Measurements from ENCODE around the gene PRSS23. TPM values are rescaled to one million over a fixed set of nuclear protein-coding genes. Genes with fewer than 3 reads are reported as not detected.
"Not testable (repeated sequence)": the region's sequence is repeated elsewhere in the genome, so short reads cannot be mapped to it uniquely, and the experiment has no call there.

Gene PRSS23
- 1 to 10 TPM; 3.7 to 4.0 TPM for total RNA-seq

- Mint-ChIP-seq H3K36me3 (peaks cover 6% of the 10 kb centered on the region), H3K4me1 (peaks cover 24% of the 10 kb centered on the region), H3K27me3 (peaks cover 83% of the 10 kb centered on the region), H3K27ac (peak within 1 kb of the TSS; percentile 25), H3K4me3 (peak within 1 kb of the TSS; percentile 73), H3K9me3 (peaks cover 3% of the 10 kb centered on the region)
- DNase-seq = peak; percentile 57
Observed at GRCh38 chr11:86800076-86800959, at the start of gene PRSS23. Gene PRSS23, plus strand, starts transcription at chr11:86800542. Its CDS starts 7,102 bp downstream, at chr11:86807644.

GRCh38 chr11:86753459-86753858, 46.9 kb upstream of the PRSS23 start:
- Mint-ChIP-seq H3K4me1 (no peaks in the 10 kb centered on the region), H3K27ac (no peak overlapping the region), H3K4me3 (no peak overlapping the region), H3K36me3 (no peaks in the 10 kb centered on the region), H3K27me3 (peaks cover 19% of the 10 kb centered on the region), H3K9me3 (no peaks in the 10 kb centered on the region)
- no peak for DNase-seq

GRCh38 chr11:86755146-86755545, 45.2 kb upstream of the PRSS23 start:
- Mint-ChIP-seq H3K27me3 (peaks cover 16% of the 10 kb centered on the region), H3K4me1 (no peaks in the 10 kb centered on the region), H3K36me3 (no peaks in the 10 kb centered on the region), H3K9me3 (no peaks in the 10 kb centered on the region), H3K27ac (no peak overlapping the region), H3K4me3 (no peak overlapping the region)
- no peak for DNase-seq

GRCh38 chr11:86758171-86758570, 42.2 kb upstream of the PRSS23 start:
- DNase-seq = no peak
- Mint-ChIP-seq H3K36me3 (no peaks in the 10 kb centered on the region), H3K27ac (no peak overlapping the region), H3K4me1 (no peaks in the 10 kb centered on the region), H3K9me3 (no peaks in the 10 kb centered on the region), H3K4me3 (no peak overlapping the region), H3K27me3 (peaks cover 9% of the 10 kb centered on the region)

- DNase-seq = no peak
- H3K36me3 Mint-ChIP-seq = no peaks in the 10 kb centered on the region
- no peaks in the 10 kb centered on the region for H3K4me1 Mint-ChIP-seq
- H3K4me3 Mint-ChIP-seq = no peak overlapping the region
- peaks cover 13% of the 10 kb centered on the region for H3K27me3 Mint-ChIP-seq
- no peak overlapping the region for H3K27ac Mint-ChIP-seq
- no peaks in the 10 kb centered on the region for H3K9me3 Mint-ChIP-seq
Observed at GRCh38 chr11:86760577-86760976, 39.8 kb upstream of the PRSS23 start.

- Mint-ChIP-seq H3K36me3 (no peaks in the 10 kb centered on the region), H3K27me3 (peaks cover 13% of the 10 kb centered on the region), H3K27ac (no peak overlapping the region), H3K9me3 (no peaks in the 10 kb centered on the region), H3K4me3 (no peak overlapping the region), H3K4me1 (no peaks in the 10 kb centered on the region)
- no peak for DNase-seq
Observed at GRCh38 chr11:86761978-86762377, 38.4 kb upstream of the PRSS23 start.

GRCh38 chr11:86765203-86765602, 35.1 kb upstream of the PRSS23 start:
- Mint-ChIP-seq H3K36me3 (no peaks in the 10 kb centered on the region), H3K27me3 (peaks cover 9% of the 10 kb centered on the region), H3K4me3 (no peak overlapping the region), H3K9me3 (no peaks in the 10 kb centered on the region), H3K4me1 (no peaks in the 10 kb centered on the region), H3K27ac (no peak overlapping the region)
- DNase-seq = no peak

GRCh38 chr11:86765878-86766277, 34.5 kb upstream of the PRSS23 start:
- Mint-ChIP-seq H3K4me1 (no peaks in the 10 kb centered on the region), H3K27me3 (peaks cover 9% of the 10 kb centered on the region), H3K9me3 (no peaks in the 10 kb centered on the region)

GRCh38 chr11:86769219-86769618, 31.1 kb upstream of the PRSS23 start:
- no peak for DNase-seq
- Mint-ChIP-seq H3K27me3 (peaks cover 8% of the 10 kb centered on the region), H3K27ac (no peak overlapping the region), H3K4me3 (no peak overlapping the region), H3K4me1 (no peaks in the 10 kb centered on the region), H3K36me3 (no peaks in the 10 kb centered on the region), H3K9me3 (peaks cover 2% of the 10 kb centered on the region)

More at GRCh38 chr11:86765878-86766277, 34.5 kb upstream of the PRSS23 start:
- no peak for DNase-seq
- Mint-ChIP-seq H3K27ac (no peak overlapping the region), H3K36me3 (no peaks in the 10 kb centered on the region), H3K4me3 (no peak overlapping the region)

- not testable (repeated sequence) for H3K4me3 Mint-ChIP-seq, DNase-seq, H3K9me3 Mint-ChIP-seq, H3K36me3 Mint-ChIP-seq, H3K27ac Mint-ChIP-seq, H3K4me1 Mint-ChIP-seq
- peaks cover 12% of the 10 kb centered on the region for H3K27me3 Mint-ChIP-seq
Observed at GRCh38 chr11:86770473-86771027, 29.8 kb upstream of the PRSS23 start.

- DNase-seq = no peak
- Mint-ChIP-seq H3K27me3 (peaks cover 25% of the 10 kb centered on the region), H3K4me1 (no peaks in the 10 kb centered on the region), H3K9me3 (peaks cover 2% of the 10 kb centered on the region), H3K27ac (no peak overlapping the region), H3K36me3 (no peaks in the 10 kb centered on the region), H3K4me3 (no peak overlapping the region)
Observed at GRCh38 chr11:86772999-86773398, 27.3 kb upstream of the PRSS23 start.

GRCh38 chr11:86773513-86774252, 26.7 kb upstream of the PRSS23 start:
- Mint-ChIP-seq H3K9me3 (peaks cover 2% of the 10 kb centered on the region), H3K36me3 (no peaks in the 10 kb centered on the region), H3K4me3 (no peak overlapping the region), H3K27ac (no peak overlapping the region), H3K4me1 (no peaks in the 10 kb centered on the region), H3K27me3 (peaks cover 28% of the 10 kb centered on the region)
- no peak for DNase-seq

- Mint-ChIP-seq H3K36me3 (no peaks in the 10 kb centered on the region), H3K27me3 (peaks cover 35% of the 10 kb centered on the region), H3K4me3 (no peak overlapping the region), H3K27ac (no peak overlapping the region), H3K9me3 (peaks cover 2% of the 10 kb centered on the region), H3K4me1 (no peaks in the 10 kb centered on the region)
- DNase-seq = no peak
Observed at GRCh38 chr11:86774417-86774816, 25.9 kb upstream of the PRSS23 start.

- Mint-ChIP-seq H3K4me1 (no peaks in the 10 kb centered on the region), H3K27me3 (peaks cover 43% of the 10 kb centered on the region), H3K36me3 (no peaks in the 10 kb centered on the region), H3K4me3 (no peak overlapping the region), H3K27ac (no peak overlapping the region), H3K9me3 (peaks cover 2% of the 10 kb centered on the region)
- DNase-seq = no peak
Observed at GRCh38 chr11:86775361-86775760, 25.0 kb upstream of the PRSS23 start.

- Mint-ChIP-seq H3K4me1 (no peaks in the 10 kb centered on the region), H3K4me3 (no peak overlapping the region), H3K27ac (no peak overlapping the region), H3K9me3 (no peaks in the 10 kb centered on the region), H3K27me3 (peaks cover 29% of the 10 kb centered on the region), H3K36me3 (no peaks in the 10 kb centered on the region)
- DNase-seq = no peak
Observed at GRCh38 chr11:86781546-86781945, 18.8 kb upstream of the PRSS23 start.
